K562 (cell line): Measurements from ENCODE around the gene HAAO. TPM values are rescaled to one million over a fixed set of nuclear protein-coding genes. Genes with fewer than 3 reads are reported as not detected.

Experiments
- ATAC-seq: fragments of 200-7000 bp; cut with Tn5 transposase; 3 replicates; pipeline ENCODE4 v1.9.1; 2020; ENCODE audit warnings: moderate library complexity
- BruUV-seq: library from RNA; stranded (reverse); fragments of 400-500 nt; replicated peaks from 2 replicates; lab custom pipeline; 2021; lab: Mats Ljungman, UMichigan
- CTCF ChIA-PET: fragments of 300-600 bp; formaldehyde crosslinking; extraction: SDS; loops from one replicate; lab custom pipeline; 2021; ENCODE audit warnings: low intra/inter-chr PET ratio; lab: Yijun Ruan, JAX
- POLR2A ChIA-PET: fragments of 300-600, 350-650 bp; sonication (Branson Sonifier 250); formaldehyde crosslinking; extraction: SDS; loops from one replicate; lab custom pipeline; 2021; ENCODE audit warnings: antibody characterized with exemption, inconsistent platforms; lab: Yijun Ruan, JAX
- DNase-seq, 4 experiments: peaks; one replicate each; pipeline versions ENCODE4 v3.0.0 to v3.0.0-alpha.2; 2011 to 2018; ENCODE audit warnings: low spot score in 3 of 4, mixed read lengths in 3 of 4; ENCODE audit errors: extremely low read depth in 1 of 4
- FAIRE-seq: peaks from 2 replicates; lab custom pipeline; 2011; peaks lifted over from hg19 to GRCh38; lab: Jason Lieb, UNC
- H2AFZ ChIP-seq: 2 replicates; pipeline ENCODE4 v1.6.0; 2011; ENCODE audit warnings: low read depth, low read length, control low read depth, inconsistent platforms
- H3K27ac ChIP-seq: fragments of 200-600 bp; 3 replicates; pipeline ENCODE4 v1.8.0; 2011; ENCODE audit warnings: low read depth, mild to moderate bottlenecking, control low read depth, inconsistent platforms, low read length, moderate library complexity, mixed read lengths; ENCODE audit errors: extremely low read depth
- H3K27me3 ChIP-seq, 2 experiments: fragments of 300-600 bp in 1 of 2; 2 replicates in 1 of 2; 3 replicates in 1 of 2; pipeline versions ENCODE4 v1.6.0 to v1.8.0; 2011; ENCODE audit warnings: inconsistent platforms in 2 of 2, low read length in 2 of 2, mild to moderate bottlenecking in 1 of 2, mixed read lengths in 1 of 2, moderate library complexity in 1 of 2; ENCODE audit not compliant: control insufficient read depth in 2 of 2, insufficient read depth in 2 of 2
- H3K36me3 ChIP-seq: fragments of 300-600 bp; 3 replicates; pipeline ENCODE4 v1.8.0; 2011; ENCODE audit warnings: mild to moderate bottlenecking, low read length, inconsistent platforms; ENCODE audit not compliant: control insufficient read depth, insufficient read depth
- H3K4me1 ChIP-seq, 2 experiments: fragments of 200-600 bp in 1 of 2; replicated peaks in 1 of 2; 2 replicates in 1 of 2; 3 replicates in 1 of 2; pipeline versions ENCODE4 v1.5.1 to v1.8.0; 2011; ENCODE audit warnings: inconsistent platforms in 2 of 2, low read length in 2 of 2, mild to moderate bottlenecking in 1 of 2, mixed read lengths in 1 of 2, moderate library complexity in 1 of 2; ENCODE audit not compliant: control insufficient read depth in 2 of 2, insufficient read depth in 2 of 2
- H3K4me2 ChIP-seq: 2 replicates; pipeline ENCODE4 v1.6.1; 2011; ENCODE audit warnings: low read length, control low read depth, inconsistent platforms, mixed read lengths; ENCODE audit not compliant: insufficient read depth
- H3K4me3 ChIP-seq: fragments of 200-600 bp; sonication (generic), shearing (Covaris generic); 2 replicates; pipeline ENCODE4 v1.5.1; 2016; ENCODE audit warnings: control low read depth, inconsistent platforms
- H3K79me2 ChIP-seq: fragments of 200-600 bp; 3 replicates; pipeline ENCODE4 v1.8.0; 2011; ENCODE audit warnings: low read length, inconsistent platforms; ENCODE audit not compliant: control insufficient read depth, insufficient read depth
- H3K9ac ChIP-seq, 2 experiments: 2 replicates each; pipeline versions ENCODE4 v1.6.0 to v1.6.1; 2011; ENCODE audit warnings: low read depth in 2 of 2, low read length in 2 of 2, control low read depth in 1 of 2, inconsistent platforms in 1 of 2, mild to moderate bottlenecking in 1 of 2, mixed read lengths in 1 of 2; ENCODE audit not compliant: insufficient read depth in 1 of 2
- H3K9me1 ChIP-seq: one replicate; pipeline ENCODE4 v1.6.0; 2011; ENCODE audit warnings: inconsistent platforms, mild to moderate bottlenecking, low read length, moderate library complexity; ENCODE audit not compliant: control insufficient read depth, insufficient read depth
- H3K9me3 ChIP-seq: replicated peaks from 2 replicates; pipeline ENCODE4 v1.5.1; 2011; ENCODE audit warnings: low read depth, low read length, inconsistent platforms; ENCODE audit not compliant: control insufficient read depth, insufficient read depth
- H4K20me1 ChIP-seq: replicated peaks from 2 replicates; pipeline ENCODE4 v1.6.1; 2011; ENCODE audit warnings: low read length, inconsistent platforms, mixed read lengths; ENCODE audit not compliant: control insufficient read depth, insufficient read depth
- BACH1 ChIP-seq: fragments of 200-800 bp; sonication (Bioruptor generic); IDR thresholded peaks from 2 replicates; pipeline ENCODE4 v1.6.1; 2016; ENCODE audit warnings: missing genetic modification characterization, missing compliant biosample characterization
- CCNT2 ChIP-seq: IDR thresholded peaks from 2 replicates; pipeline ENCODE4 v1.6.1; 2011; ENCODE audit warnings: borderline replicate concordance, low read depth, mild to moderate bottlenecking, moderate library complexity, mixed read lengths, low read length; ENCODE audit not compliant: insufficient read length; ENCODE audit errors: extremely low read depth
- CTBP1 ChIP-seq: fragments of 450-650 bp; IDR thresholded peaks from 2 replicates; pipeline ENCODE4 v1.6.1; 2016; ENCODE audit warnings: borderline replicate concordance
- MCM2 ChIP-seq: fragments of 450-650 bp; IDR thresholded peaks from 2 replicates; pipeline ENCODE4 v1.6.1; 2017; ENCODE audit warnings: low read depth, mild to moderate bottlenecking
- PTTG1 ChIP-seq: fragments of 450-650 bp; IDR thresholded peaks from 2 replicates; pipeline ENCODE4 v1.6.1; 2016; ENCODE audit warnings: low read depth, mild to moderate bottlenecking, missing genetic modification characterization, missing compliant biosample characterization
- PURB ChIP-seq: sonication (generic); formaldehyde crosslinking; IDR thresholded peaks from 2 replicates; pipeline ENCODE4 v1.9.0; 2021; ENCODE audit warnings: low read depth, mild to moderate bottlenecking, missing genetic modification reagents
- RBM25 ChIP-seq: fragments of 200-400 bp; formaldehyde crosslinking; IDR thresholded peaks from 2 replicates; pipeline ENCODE4 v1.6.1; 2018; ENCODE audit warnings: low read length, low read depth, moderate library complexity; ENCODE audit not compliant: severe bottlenecking
- SAP30 ChIP-seq: fragments of 200-600 bp; sonication (generic); IDR thresholded peaks from 2 replicates; pipeline ENCODE4 v1.6.1; 2012; ENCODE audit warnings: borderline replicate concordance, low read depth, mild to moderate bottlenecking, moderate library complexity, low read length, control low read depth, inconsistent platforms; ENCODE audit not compliant: insufficient read depth, poor library complexity, severe bottlenecking
- SMAD2 ChIP-seq: fragments of 150-350 bp; IDR thresholded peaks from 2 replicates; pipeline ENCODE4 v1.6.1; 2014; ENCODE audit warnings: low read depth, mild to moderate bottlenecking, low read length
- XRCC5 ChIP-seq: fragments of 200-400 bp; formaldehyde crosslinking; IDR thresholded peaks from 2 replicates; pipeline ENCODE4 v1.6.1; 2017; ENCODE audit warnings: low read depth, mild to moderate bottlenecking, low read length
- WGBS: fragments of 100-300 bp; shearing (Covaris generic); methylation state at CpG from one replicate; pipeline ENCODE4 v1.1.6; 2016; ENCODE audit warnings: low coverage, mixed read lengths; ENCODE audit not compliant: insufficient coverage; ENCODE audit errors: missing lambda C conversion rate; 5-methylcytosine and 5-hydroxymethylcytosine counted together
- in situ Hi-C: fragments of 300-500 bp; cut with MboI; formaldehyde crosslinking; loops from 4 replicates; pipeline ENCODE4 v1.15.0; 2018; ENCODE audit warnings: inconsistent platforms, mixed read lengths
- intact Hi-C: fragments of 100-400 bp; cut with micrococcal nuclease; formaldehyde crosslinking; loops from 2 replicates; pipeline ENCODE4 v1.14.2; 2022
- polyA plus RNA-seq, 8 experiments: library from polyadenylated mRNA; depleted of rRNA in 4 of 8; stranded (reverse) in 5 of 8; unstranded in 3 of 8; fragments of >200 nt; fragmentation: Nextera tagmentation in 2 of 8; fragmentation: Illumina TruSeq in 1 of 8; extraction: Ambion mirVana in 2 of 8; extraction: Trizol in 1 of 8; gene quantifications; 2 replicates each; pipeline versions ENCODE4 v1.2.1 to v1.2.3, GENCODE V29; 2011 to 2014; ENCODE audit warnings: inconsistent platforms in 1 of 8, missing spikeins in 1 of 8
- total RNA-seq, 7 experiments: library from RNA; depleted of rRNA in 6 of 7; stranded (reverse); fragments of >200 nt in 6 of 7; fragmentation: Illumina TruSeq in 2 of 7; extraction: Trizol in 2 of 7; gene quantifications; 2 replicates each; pipeline versions ENCODE4 v1.2.1 to v1.2.3, GENCODE V29; 2011 to 2021; ENCODE audit warnings: low replicate concordance in 1 of 7
- TF ChIP-seq, protein P1 (sequence below): sonication (generic); formaldehyde crosslinking; IDR thresholded peaks from 2 replicates; pipeline ENCODE4 v1.8.1; 2023; ENCODE audit warnings: mild to moderate bottlenecking, missing genetic modification reagents
- TF ChIP-seq, protein P2 (sequence below): sonication (generic); formaldehyde crosslinking; IDR thresholded peaks from 2 replicates; pipeline ENCODE4 v1.8.1; 2023; ENCODE audit warnings: mild to moderate bottlenecking, missing genetic modification reagents
- TF ChIP-seq, protein P3 (sequence below): fragments of 450-650 bp; formaldehyde crosslinking; IDR thresholded peaks from 2 replicates; pipeline ENCODE4 v1.4.0; 2020; ENCODE audit warnings: mild to moderate bottlenecking, moderate library complexity

Gene HAAO
- total and polyA plus RNA-seq, 9 of the 15 experiments (the other 6 are each of a cell fraction or from before 2014, with no cell fraction given): not detected

DNA sequence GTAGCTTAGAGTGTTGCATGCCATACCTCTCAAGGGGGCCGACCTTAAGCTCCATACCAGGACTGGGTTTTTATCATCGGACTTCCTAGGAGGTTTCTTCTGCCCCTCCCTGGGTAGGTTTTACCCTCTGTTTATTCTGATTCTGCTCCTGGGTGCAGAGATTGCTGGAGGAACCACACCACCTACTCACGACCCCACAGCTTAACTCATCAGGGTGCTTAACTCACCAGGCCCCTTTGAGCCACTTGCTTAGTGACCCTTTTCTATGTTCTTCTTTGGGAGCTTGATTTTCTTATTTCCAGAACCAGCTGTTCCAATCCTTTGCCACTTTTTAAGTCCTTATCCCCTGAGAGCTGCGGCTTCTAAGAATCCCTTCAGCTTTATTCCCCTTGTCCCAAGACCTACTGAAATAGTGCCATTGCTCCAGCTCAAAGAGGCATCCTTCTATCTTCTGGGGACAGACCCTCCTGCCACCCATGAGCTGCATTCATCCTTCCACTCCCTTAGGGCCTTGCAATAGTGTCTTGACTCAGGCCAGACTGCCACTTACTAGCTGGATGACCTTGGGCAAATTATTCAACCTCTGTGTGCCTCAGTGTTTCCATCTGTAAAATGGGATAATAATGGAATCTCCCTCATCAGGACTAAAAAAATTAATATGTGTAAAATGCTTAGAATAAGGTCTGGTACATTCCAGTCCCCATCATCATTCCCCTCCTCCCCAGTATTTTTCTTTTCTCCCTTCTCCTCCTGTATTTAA, 34.2 kb downstream of the HAAO start (continued):
- TF ChIP-seq RBM25 (peak; percentile 70), BACH1 (tag) (no peak), SMAD2 (no peak), XRCC5 (no peak)
- TF ChIP-seq, protein P1, sequence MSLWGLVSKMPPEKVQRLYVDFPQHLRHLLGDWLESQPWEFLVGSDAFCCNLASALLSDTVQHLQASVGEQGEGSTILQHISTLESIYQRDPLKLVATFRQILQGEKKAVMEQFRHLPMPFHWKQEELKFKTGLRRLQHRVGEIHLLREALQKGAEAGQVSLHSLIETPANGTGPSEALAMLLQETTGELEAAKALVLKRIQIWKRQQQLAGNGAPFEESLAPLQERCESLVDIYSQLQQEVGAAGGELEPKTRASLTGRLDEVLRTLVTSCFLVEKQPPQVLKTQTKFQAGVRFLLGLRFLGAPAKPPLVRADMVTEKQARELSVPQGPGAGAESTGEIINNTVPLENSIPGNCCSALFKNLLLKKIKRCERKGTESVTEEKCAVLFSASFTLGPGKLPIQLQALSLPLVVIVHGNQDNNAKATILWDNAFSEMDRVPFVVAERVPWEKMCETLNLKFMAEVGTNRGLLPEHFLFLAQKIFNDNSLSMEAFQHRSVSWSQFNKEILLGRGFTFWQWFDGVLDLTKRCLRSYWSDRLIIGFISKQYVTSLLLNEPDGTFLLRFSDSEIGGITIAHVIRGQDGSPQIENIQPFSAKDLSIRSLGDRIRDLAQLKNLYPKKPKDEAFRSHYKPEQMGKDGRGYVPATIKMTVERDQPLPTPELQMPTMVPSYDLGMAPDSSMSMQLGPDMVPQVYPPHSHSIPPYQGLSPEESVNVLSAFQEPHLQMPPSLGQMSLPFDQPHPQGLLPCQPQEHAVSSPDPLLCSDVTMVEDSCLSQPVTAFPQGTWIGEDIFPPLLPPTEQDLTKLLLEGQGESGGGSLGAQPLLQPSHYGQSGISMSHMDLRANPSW (CRISPR knock-in tag): no peak

DNA sequence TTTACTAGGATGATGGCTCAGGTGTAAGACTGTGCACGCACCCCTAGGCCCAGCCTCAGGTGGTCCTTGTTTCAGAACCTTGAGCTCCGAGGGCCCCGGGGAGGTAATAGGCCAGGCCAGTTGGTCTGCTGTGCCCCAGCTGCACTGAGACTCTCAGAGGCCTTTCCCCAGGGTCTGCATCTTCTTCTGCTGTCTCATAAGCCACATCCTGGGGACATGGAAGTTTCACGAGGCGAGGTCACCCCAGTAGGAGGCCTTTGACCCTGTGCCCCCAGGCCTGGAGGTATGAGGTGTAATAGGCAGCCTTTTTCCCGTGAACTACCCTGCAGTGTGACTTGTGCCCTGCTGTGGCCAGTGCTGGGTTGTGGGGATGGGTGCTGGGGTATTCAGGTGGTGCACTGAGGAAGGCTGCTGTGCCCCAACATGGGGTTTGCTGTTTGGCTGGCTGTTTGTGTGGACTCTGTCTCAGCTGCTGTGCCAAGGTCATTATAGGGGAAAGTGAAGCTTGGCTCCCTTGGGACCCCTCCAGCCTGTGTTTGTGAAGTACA, 35.3 kb downstream of the HAAO start:
- Histone ChIP-seq H2AFZ (no peak overlapping the region), H4K20me1 (peaks cover 8% of the 10 kb centered on the region), H3K4me2 (no peak overlapping the region), H3K36me3 (no peaks in the 10 kb centered on the region), H3K4me3 (no peak overlapping the region), H3K9me3 (no peaks in the 10 kb centered on the region), H3K4me1 (peaks cover 0 to 12% of the 10 kb centered on the region in 2 experiments; a peak in 2 of 5 replicates), H3K27ac (no peak overlapping the region), H3K9me1 (no peaks in the 10 kb centered on the region), H3K79me2 (no peaks in the 10 kb centered on the region), H3K27me3 (peaks cover 14 to 59% of the 10 kb centered on the region in 2 experiments), H3K9ac (no peak overlapping the region)
- intact Hi-C loops: no loop called here
- CTCF ChIA-PET: no interaction called here
- ATAC-seq (no peak), FAIRE-seq (no peak), DNase-seq (peak in 2 of 4 experiments; percentile 3)
- 5% methylated on average over 6 of the region's 6 CpGs for WGBS
- in situ Hi-C loops: no loop called here
- no TSS peak for BruUV-seq
- POLR2A ChIA-PET: interaction anchor here (0.5 to 1.0 kb wide), 2 partner anchors 45 to 53 kb away, joined by 3 to 4 read pairs; no protein-coding TSS in a partner anchor
- TF ChIP-seq PTTG1 (tag) (no peak), CCNT2 (no peak), SAP30 (no peak), MCM2 (no peak), CTBP1 (no peak), PURB (no peak)
- TF ChIP-seq, protein P2, sequence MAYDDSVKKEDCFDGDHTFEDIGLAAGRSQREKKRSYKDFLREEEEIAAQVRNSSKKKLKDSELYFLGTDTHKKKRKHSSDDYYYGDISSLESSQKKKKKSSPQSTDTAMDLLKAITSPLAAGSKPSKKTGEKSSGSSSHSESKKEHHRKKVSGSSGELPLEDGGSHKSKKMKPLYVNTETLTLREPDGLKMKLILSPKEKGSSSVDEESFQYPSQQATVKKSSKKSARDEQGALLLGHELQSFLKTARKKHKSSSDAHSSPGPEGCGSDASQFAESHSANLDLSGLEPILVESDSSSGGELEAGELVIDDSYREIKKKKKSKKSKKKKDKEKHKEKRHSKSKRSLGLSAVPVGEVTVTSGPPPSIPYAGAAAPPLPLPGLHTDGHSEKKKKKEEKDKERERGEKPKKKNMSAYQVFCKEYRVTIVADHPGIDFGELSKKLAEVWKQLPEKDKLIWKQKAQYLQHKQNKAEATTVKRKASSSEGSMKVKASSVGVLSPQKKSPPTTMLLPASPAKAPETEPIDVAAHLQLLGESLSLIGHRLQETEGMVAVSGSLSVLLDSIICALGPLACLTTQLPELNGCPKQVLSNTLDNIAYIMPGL (CRISPR knock-in tag): no peak
- TF ChIP-seq, protein P3, sequence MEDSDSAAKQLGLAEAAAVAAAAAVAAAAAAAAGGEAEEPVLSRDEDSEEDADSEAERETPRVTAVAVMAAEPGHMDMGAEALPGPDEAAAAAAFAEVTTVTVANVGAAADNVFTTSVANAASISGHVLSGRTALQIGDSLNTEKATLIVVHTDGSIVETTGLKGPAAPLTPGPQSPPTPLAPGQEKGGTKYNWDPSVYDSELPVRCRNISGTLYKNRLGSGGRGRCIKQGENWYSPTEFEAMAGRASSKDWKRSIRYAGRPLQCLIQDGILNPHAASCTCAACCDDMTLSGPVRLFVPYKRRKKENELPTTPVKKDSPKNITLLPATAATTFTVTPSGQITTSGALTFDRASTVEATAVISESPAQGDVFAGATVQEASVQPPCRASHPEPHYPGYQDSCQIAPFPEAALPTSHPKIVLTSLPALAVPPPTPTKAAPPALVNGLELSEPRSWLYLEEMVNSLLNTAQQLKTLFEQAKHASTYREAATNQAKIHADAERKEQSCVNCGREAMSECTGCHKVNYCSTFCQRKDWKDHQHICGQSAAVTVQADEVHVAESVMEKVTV (CRISPR knock-in tag): no peak
